NB4 (cell line): ENCODE measurements around the gene ATP13A4.

Experiments used
- DNase-seq: peaks from one replicate; pipeline ENCODE4 v3.0.0; 2010; ENCODE audit warnings: low read depth
- H3K4me3 ChIP-seq: one replicate; pipeline ENCODE4 v1.5.1; 2011; ENCODE audit warnings: mild to moderate bottlenecking, low read depth, low read length, moderate library complexity
- CTCF ChIP-seq: IDR thresholded peaks from one replicate; pipeline ENCODE4 v1.5.1; 2012; ENCODE audit warnings: low read depth, low read length
- MYC ChIP-seq: IDR thresholded peaks from 2 replicates; pipeline ENCODE4 v1.6.1; 2011; ENCODE audit warnings: low read depth, low read length
- POLR2A ChIP-seq: IDR thresholded peaks from 2 replicates; pipeline ENCODE4 v1.6.1; 2011; ENCODE audit warnings: mild to moderate bottlenecking; ENCODE audit not compliant: insufficient read length; ENCODE audit errors: extremely low read depth
- TF ChIP-seq, protein P1 (sequence below): IDR thresholded peaks from 2 replicates; pipeline ENCODE4 v1.6.1; 2011; ENCODE audit warnings: low read depth, low read length

Gene ATP13A4

DNA sequence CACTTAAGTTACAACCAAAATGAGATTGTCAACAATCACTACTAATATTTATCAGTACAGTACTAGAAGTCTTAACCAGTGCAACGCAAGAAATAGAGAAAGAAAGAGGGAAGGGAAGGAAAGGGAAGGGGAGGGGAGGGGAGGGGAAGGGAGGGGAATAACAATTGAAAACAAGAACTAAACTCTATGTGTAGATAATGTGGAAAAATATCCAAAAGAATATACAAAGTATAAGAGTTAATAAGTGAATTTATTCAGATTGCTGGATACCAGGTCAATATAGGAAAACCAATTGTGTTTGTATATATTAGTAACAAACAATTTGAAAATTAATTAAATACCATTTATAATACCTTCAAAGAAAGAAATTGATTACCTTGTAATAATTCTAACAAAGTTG, 186.8 kb downstream of the ATP13A4 start:
- DNase-seq: no peak
- no peak for TF ChIP-seq MYC
- TF ChIP-seq, protein P1, sequence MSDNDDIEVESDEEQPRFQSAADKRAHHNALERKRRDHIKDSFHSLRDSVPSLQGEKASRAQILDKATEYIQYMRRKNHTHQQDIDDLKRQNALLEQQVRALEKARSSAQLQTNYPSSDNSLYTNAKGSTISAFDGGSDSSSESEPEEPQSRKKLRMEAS: no peak
- no peak for TF ChIP-seq POLR2A
- no peak for TF ChIP-seq CTCF
- no peak overlapping the region for H3K4me3 ChIP-seq

DNA sequence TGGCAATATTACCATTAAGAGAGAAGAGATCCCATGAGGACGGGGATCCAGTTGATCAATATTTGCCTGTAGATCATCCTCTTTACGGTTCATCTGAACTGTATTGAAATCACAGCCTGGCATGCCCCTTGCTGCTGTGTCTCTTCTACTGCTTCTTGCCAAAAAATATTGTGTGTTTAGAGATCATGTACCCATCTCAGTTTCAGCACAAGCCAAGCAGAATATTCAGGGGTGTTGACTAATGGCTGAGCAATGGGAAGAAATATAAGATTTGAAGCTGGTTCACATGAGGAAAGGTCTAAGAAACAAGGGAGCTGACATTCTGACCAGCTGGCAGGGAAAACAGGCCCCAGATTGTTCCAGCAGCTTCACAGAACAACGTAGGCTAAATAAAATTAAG, 197.4 kb downstream of the ATP13A4 start:
- DNase-seq: no peak
- TF ChIP-seq, protein P1: no peak
- TF ChIP-seq CTCF (no peak), POLR2A (no peak), MYC (no peak)
- no peak overlapping the region for H3K4me3 ChIP-seq

GRCh38 chr3:193354423-193354822, 200.3 kb downstream of the ATP13A4 start:
- H3K4me3 ChIP-seq: no peak overlapping the region
- no peak for TF ChIP-seq CTCF
- no peak for TF ChIP-seq MYC
- TF ChIP-seq POLR2A: no peak
- TF ChIP-seq, protein P1: no peak
- DNase-seq: no peak
